Measurements from ENCODE around the gene ARID5B.

ARID5B gene

DNA sequence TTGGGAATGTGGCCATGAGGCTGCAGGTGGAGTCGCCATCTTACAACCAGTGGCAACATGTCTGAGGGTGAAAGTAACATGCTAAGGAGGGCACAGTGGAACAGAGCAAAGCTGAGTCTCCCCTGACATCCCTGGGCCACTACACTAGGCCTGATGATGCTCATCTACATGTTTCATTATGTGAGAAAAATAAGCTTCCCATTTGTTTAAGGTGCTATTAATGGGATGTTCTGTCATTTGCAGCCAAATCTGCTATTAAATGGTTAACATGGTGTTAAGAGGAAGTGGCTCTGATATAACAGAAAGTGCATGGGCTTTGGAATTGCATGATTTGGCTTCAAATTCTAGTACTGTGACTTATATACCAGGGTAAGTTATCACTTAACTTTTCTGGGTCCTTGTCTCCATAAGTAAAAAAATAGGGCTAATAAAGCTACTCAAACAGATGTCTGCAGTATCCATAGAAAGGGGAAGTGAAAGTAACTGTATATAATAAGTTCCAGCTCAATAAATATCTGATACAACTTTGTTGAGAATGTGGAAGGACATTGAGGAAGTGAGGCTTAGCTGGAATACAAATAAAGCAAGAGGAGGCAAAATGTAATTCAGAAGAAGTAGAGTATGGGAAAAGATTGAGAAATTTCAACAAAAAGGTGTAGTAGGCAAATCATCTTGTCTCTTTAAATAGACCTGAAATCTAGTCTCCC, 208.2 kb downstream of the ARID5B start:
- DNase-seq = peak; percentile 51 to 62

DNA sequence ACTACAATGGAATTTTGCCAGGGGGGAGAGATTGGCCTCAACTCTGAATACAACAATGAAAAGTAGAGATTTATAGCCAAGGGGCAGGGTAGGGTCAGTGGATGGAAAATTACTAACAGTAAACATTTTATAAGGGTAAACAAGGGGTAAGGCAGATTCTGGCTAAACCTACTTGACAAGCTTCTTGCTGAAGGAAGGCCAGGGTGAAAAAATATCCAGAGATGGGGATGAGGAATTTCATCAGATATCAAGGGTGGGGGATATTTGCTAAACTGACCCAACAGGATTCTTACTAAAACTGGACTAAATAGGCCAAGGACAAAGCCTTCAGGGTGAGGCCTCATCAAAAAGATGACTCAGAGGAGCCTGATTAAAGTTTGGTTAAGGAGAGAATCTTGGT, 210.8 kb downstream of the ARID5B start:
- DNase-seq = no peak

GRCh38 chr10:62112963-62113362, 211.5 kb downstream of the ARID5B start:
- DNase-seq = no peak

GRCh38 chr10:62113680-62114079, 212.2 kb downstream of the ARID5B start:
- DNase-seq = no peak

GRCh38 chr10:62115321-62115720, 213.8 kb downstream of the ARID5B start:
- no peak for DNase-seq

- no peak for DNase-seq
Observed at GRCh38 chr10:62115842-62116241, 214.3 kb downstream of the ARID5B start.

DNA sequence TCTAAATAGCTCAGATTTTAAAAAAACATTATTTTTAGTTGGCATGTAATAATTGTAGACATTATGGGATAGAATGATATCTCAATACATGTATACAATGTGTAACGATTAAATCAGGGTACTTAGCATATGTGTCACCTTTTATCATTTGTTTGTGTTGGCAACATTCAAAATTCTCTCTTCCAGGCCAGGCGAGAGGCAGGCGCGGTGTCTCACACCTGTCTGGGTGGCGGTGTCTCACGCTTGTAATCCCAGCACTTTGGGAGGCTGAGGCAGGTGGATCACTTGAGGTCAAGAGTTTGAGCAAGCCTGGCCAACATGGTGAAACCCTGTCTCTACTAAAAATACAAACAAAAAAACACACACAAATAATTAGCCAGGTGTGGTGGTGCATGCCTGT, 215.4 kb downstream of the ARID5B start:
- DNase-seq = no peak

GRCh38 chr10:62121187-62121530, 219.7 kb downstream of the ARID5B start:
- DNase-seq = no peak

GRCh38 chr10:62127975-62128374, 226.5 kb downstream of the ARID5B start:
- DNase-seq = no peak

DNA sequence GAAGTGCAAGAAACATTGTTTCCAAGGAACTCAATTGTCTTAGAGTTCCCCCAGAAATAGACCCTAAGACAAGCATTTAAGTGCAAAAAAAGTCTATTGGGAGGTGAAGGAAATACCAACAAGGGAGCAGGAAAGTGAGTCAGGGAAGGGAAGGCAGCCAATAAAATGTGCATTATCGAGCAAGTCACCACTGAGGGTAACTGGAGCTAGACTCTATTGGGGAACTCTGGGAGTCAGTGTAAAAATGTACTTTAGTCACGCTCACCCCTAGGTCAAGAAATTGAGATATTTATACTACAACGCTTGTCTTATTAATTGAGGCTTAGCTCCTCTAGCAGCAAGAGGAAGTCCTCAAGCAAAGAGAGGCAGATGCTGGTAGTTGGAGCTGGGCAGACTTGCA, 229.4 kb downstream of the ARID5B start:
- no peak for DNase-seq

DNA sequence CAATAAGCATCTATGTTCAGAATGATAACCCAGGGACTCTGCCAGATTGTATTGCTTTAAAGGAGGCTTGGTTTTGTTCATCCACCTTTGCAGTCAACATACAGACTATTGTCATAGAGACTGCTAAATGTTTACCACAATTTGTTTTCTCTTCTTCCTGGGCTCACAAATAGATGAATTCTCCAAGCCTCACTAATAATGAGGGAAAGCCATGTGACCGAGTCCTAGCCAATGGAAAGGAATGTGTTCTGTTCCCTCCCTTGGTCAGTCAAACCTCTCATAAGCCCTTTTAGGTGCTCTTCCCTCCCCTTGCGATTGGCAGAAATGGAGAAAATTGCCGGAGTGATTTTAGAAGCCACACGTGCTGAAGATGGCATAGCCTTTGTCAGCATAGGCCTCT, 230.2 kb downstream of the ARID5B start:
- DNase-seq = no peak

DNA sequence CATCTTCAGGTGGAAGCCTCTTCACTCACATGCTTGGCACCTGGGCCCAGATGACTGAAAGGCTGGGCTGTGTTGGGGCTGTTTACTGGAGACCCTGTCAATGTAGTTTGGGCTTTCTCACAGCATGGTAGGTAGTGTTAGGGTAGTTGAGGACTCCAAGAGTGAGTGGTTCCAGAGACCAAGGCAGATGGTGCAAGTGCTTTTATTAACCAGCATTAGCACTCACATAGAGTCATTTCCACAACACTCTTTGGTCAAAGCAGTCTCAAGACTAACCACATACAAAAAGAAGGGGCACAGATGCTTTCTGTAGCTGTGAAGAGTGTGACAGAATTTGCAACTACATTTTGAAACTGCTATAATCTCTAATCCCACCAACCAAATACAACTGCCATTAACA, 232.1 kb downstream of the ARID5B start:
- no peak for DNase-seq

DNA sequence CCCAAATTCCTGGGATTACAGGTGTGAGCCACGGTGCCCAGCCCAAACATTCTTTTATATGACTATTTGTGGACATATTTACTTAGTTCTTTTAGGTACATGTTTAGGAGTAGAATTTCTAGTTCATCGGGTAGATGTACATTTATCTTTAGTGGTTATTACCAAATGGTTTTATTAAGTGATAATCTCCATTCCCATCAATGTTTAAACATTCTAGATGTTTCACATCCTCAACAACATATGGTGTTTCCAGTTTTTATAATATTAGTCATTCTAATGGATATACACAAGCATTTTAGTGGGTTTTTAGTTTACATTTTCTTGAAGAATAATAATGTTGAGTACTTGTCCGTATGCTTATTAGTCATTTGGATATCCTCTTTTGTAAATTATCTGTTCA, 235.4 kb downstream of the ARID5B start:
- no peak for DNase-seq
